GM06990 (cell line): ENCODE measurements around the gene FCN3.

Source experiments
- DNase-seq: peaks from one replicate; pipeline ENCODE4 v3.0.0-alpha.2; 2011; ENCODE audit not compliant: insufficient read length; ENCODE audit errors: extremely low read depth
- H3K27me3 ChIP-seq: replicated peaks from 2 replicates; pipeline ENCODE4 v1.6.0; 2011; ENCODE audit warnings: low read length; ENCODE audit not compliant: control insufficient read depth, insufficient read depth
- H3K36me3 ChIP-seq: 2 replicates; pipeline ENCODE4 v1.5.1; 2011; ENCODE audit warnings: low read length; ENCODE audit not compliant: control insufficient read depth, insufficient read depth
- H3K4me3 ChIP-seq: replicated peaks from 2 replicates; pipeline ENCODE4 v1.5.1; 2011; ENCODE audit warnings: low read depth, mild to moderate bottlenecking, control low read depth, low read length
- TF ChIP-seq, protein P1 (sequence below): IDR thresholded peaks from 2 replicates; pipeline ENCODE4 v1.5.1; 2011; ENCODE audit warnings: low read length, control low read depth, mild to moderate bottlenecking, inconsistent platforms; ENCODE audit not compliant: insufficient read depth, poor library complexity, severe bottlenecking

The FCN3 gene

DNA sequence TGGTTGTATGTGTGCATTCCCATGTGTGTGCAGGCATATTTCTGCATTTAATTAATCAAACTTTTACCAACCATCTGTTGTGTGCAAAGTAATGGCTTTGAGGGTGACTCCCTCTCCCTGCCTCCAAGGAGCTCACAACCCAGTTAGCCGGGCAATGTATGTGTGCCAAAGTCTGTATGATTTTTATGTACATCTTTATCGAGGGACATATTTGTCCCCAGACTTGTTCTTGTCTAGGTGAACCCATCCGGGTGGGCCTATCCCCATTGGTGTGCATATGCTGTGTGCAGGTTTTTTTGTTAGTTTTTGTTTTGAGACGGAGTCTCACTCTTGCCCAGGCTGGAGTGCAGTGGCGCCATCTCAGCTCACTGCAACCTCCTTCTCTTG, 31.0 kb downstream of the FCN3 start:
- no peaks in the 10 kb centered on the region for H3K27me3 ChIP-seq
- DNase-seq = no peak
- TF ChIP-seq, protein P1, sequence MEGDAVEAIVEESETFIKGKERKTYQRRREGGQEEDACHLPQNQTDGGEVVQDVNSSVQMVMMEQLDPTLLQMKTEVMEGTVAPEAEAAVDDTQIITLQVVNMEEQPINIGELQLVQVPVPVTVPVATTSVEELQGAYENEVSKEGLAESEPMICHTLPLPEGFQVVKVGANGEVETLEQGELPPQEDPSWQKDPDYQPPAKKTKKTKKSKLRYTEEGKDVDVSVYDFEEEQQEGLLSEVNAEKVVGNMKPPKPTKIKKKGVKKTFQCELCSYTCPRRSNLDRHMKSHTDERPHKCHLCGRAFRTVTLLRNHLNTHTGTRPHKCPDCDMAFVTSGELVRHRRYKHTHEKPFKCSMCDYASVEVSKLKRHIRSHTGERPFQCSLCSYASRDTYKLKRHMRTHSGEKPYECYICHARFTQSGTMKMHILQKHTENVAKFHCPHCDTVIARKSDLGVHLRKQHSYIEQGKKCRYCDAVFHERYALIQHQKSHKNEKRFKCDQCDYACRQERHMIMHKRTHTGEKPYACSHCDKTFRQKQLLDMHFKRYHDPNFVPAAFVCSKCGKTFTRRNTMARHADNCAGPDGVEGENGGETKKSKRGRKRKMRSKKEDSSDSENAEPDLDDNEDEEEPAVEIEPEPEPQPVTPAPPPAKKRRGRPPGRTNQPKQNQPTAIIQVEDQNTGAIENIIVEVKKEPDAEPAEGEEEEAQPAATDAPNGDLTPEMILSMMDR = no peak
- H3K36me3 ChIP-seq = no peaks in the 10 kb centered on the region; the same call in none of the 2 replicates
- H3K4me3 ChIP-seq = peak overlapping the region; percentile 76

DNA sequence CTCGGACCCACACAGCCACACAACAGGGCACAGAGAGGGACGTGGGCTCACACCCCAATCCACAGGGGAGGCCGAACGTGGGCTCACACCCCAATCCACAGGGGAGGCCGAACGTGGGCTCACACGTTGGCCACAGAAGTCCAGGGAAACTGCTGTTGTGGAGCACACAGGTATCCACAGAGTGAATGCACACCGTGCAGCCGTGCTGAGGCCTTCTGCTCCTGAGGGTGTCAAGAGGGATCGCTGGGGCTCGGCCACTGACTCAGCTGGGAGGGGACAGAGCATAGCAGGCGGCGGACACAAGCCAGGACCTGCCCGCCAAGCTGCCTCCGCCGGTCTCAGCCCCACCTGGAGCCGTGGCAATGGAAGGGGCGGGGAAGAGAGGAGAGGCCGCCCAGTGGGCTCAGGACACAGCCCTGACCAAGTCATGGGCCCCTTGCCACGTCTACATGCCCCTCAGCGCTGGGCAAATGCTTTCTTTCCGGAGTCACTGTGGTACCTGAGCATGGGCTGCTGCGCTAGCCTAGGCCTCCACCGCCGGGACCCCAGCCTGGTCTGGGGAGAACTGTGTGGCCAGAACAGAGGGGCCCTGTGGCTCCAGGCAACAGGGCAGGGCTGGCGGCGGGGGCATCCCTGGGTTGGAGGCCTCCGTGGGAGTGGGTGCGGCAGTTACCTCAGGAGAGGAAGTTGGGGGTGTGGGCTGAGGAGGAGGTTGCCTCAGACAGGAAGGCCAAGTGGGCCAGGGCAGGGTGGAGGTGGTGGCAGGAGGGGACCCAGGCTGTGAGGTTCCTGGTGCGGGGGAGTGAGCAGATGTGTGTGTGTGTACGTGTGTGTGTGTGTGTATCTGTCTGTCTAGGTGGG, 31.6 kb downstream of the FCN3 start:
- Histone ChIP-seq H3K4me3 (peak overlapping the region; percentile 76), H3K27me3 (no peaks in the 10 kb centered on the region), H3K36me3 (peaks cover 2% of the 10 kb centered on the region)
- TF ChIP-seq, protein P1 = no peak
- peak; percentile 66 for DNase-seq

DNA sequence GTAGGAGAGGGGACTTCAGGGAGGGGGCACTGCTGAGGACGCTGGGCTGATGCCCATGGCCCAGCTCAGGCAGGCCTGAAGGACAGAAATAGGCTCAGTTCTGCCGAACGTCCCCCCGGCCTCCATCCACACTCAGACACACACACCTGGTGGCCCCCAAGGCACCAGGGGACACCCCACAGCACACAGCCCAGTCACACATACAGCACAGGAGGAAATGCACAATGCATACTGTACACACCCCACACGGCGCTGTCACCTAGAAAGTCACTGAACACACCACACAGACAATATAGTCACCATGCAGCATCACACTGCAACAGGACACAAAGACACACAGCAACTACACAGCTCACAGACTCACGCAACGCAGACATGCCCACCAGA, 32.2 kb downstream of the FCN3 start:
- Histone ChIP-seq H3K27me3 (no peaks in the 10 kb centered on the region), H3K4me3 (peak overlapping the region; percentile 76), H3K36me3 (peaks cover 2% of the 10 kb centered on the region; the same call in 1 of the 2 replicates)
- DNase-seq = no peak
- TF ChIP-seq, protein P1 = peak; percentile 10

DNA sequence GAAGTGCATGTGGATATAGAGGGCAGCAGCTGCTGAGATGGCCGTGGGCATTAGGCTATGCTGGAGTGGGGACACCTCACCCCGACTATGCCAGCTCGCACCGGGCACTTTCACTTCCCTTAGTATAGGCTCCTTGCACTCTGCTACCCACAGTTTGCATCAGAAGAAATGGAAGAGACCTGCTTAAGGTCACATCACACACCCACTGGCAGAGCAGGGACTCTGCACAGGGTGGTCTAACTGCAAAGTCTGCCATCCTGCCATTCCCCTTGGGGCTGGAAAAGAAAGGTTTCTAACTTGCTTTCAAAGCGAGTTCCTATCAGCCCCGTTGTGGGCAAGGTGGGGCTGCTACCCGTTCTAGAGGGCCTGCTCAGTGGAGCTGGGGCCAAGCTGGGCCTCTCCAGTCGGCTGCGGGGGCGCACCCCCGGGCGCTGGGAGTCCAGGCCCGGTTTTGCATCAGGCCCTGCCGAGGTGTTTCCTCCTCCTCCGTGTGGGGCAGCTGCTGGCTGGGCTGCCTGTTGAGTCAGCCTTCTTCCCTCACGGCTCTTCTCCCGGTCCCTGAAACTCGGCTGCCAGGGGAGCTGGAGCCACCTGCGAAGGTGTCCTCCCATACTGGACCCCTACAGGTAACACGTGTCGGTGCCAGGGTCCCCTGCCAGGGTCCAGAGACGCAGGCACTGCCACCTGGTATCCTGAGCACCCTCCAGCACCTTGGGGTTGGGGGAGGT, 32.9 kb downstream of the FCN3 start, which contains the start of gene SYTL1:
Gene SYTL1 (plus strand): TSS at position 498 of the 728 bp plus-strand sequence. CDS start 3,313 bp downstream, outside the sequence.
- DNase-seq = peak; percentile 84
- Histone ChIP-seq H3K4me3 (peak within 1 kb of the TSS; percentile 76), H3K36me3 (peaks cover 3% of the 10 kb centered on the region), H3K27me3 (no peaks in the 10 kb centered on the region)
- TF ChIP-seq, protein P1 = no peak

DNA sequence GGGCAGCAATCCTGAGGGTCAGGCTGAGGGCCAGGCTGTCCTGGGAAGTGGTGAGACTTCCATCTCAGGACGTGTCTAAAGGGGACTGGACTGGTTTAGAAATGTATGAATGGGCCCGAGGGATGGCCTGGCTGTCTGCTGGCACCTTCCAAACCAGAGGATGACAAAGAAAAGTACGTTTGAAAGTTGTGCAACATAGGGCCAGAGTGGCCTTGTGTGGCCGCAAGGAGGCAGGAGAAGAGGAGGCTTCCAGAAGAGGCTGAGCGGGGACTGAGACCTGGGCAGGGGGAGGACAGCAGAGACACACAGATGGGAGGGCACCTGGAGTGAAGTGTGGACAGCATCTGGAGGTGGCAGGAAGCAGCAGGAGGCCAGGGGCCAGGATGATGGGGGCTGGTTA, 35.4 kb downstream of the FCN3 start:
- no peak for DNase-seq
- Histone ChIP-seq H3K36me3 (peaks cover 19% of the 10 kb centered on the region), H3K27me3 (no peaks in the 10 kb centered on the region), H3K4me3 (no peak overlapping the region)
- TF ChIP-seq, protein P1 = no peak
